ENCODE results near the gene CENPC. TPM values are rescaled to one million over a fixed set of nuclear protein-coding genes. Genes with fewer than 3 reads are reported as not detected.
"Not testable (repeated sequence)": the region's sequence is repeated elsewhere in the genome, so short reads cannot be mapped to it uniquely, and the experiment has no call there.

Gene CENPC
- total RNA-seq, 1 donor from 2014 or later = 7.4 TPM

- Histone ChIP-seq H3K4me3 (ENCODE audit: low read depth, low read length) (no peak overlapping the region), H3K36me3 (ENCODE audit: control insufficient read depth, insufficient read depth, low read length) (no peaks in the 10 kb centered on the region), H3K27me3 (ENCODE audit: control insufficient read depth, insufficient read depth, low read length) (no peaks in the 10 kb centered on the region)
- FAIRE-seq (no peak), DNase-seq (ENCODE audit: low read depth) (no peak)
- TF ChIP-seq CTCF (IDR thresholded peaks at IDR 0.05; ENCODE audit: insufficient read depth, low read length, severe bottlenecking) = no peak
Measured at GRCh38 chr4:67465763-67466052, 79.6 kb downstream of the CENPC start.

DNA sequence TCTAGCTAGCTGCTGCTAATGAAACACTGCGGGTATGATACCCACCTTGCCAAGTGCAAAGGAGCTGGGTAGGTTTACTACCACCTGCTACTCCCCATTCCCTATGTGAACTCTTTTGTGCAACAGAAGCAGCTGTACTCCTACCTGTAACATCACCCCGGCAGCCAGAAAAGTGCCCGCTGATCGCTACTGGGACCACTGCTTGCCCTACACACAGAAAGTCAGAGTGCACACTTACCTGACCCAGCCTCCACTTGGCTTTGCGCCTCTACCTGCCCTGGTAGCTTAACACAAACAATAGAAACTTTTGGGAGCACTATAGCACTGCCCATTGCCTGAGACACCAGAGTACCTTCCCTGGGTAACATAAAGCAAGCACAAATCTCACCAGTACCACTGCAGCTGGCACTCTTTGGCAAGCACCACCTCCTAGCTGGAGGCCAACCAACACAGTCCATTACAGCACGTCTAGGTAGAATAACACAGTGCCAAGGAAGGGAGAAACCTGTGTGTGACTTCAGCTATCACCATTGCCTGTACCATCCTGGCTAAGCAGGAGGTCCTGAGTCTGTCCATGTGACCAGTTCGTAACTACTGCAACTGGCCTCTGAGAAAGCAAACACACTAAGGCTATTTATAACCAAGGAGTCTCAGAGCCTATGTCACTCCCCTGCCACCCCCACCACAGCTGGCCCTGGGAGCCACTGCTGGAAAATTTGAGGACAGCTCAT is 80.1 kb downstream of the CENPC start:
- DNase-seq (ENCODE audit: low read depth) (no peak), FAIRE-seq (peak; percentile 62)
- Histone ChIP-seq H3K36me3 (ENCODE audit: control insufficient read depth, insufficient read depth, low read length) (no peaks in the 10 kb centered on the region), H3K27me3 (ENCODE audit: control insufficient read depth, insufficient read depth, low read length) (no peaks in the 10 kb centered on the region), H3K4me3 (ENCODE audit: low read depth, low read length) (no peak overlapping the region)
- TF ChIP-seq CTCF (IDR thresholded peaks at IDR 0.05; ENCODE audit: insufficient read depth, low read length, severe bottlenecking) = no peak

DNA sequence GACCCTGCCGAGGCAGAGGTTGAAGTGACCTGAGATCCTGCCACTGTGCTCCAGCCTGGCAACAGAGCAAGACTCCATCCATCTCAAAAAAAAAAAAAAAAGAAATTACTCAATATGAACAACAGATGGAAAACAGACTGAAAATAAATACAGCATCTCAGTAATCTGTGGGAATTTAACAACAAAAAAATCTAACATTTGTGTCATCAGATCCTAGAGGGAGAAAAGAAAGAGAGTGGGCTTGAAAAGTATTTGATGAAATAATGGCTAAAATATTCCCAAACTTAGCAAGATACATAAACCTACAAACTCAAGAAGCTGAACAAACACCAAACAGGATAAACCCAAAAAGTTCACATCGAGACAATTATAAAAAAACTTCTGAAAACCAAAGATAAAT is 84.7 kb downstream of the CENPC start:
- no peak for DNase-seq (ENCODE audit: low read depth)
- no peak overlapping the region for H3K4me3 ChIP-seq (ENCODE audit: low read depth, low read length)
- no peak for TF ChIP-seq CTCF (IDR thresholded peaks at IDR 0.05; ENCODE audit: insufficient read depth, low read length, severe bottlenecking)
- H3K36me3 ChIP-seq (ENCODE audit: control insufficient read depth, insufficient read depth, low read length) = no peaks in the 10 kb centered on the region
- H3K27me3 ChIP-seq (ENCODE audit: control insufficient read depth, insufficient read depth, low read length) = no peaks in the 10 kb centered on the region
- FAIRE-seq = no peak

- TF ChIP-seq CTCF (IDR thresholded peaks at IDR 0.05; ENCODE audit: insufficient read depth, low read length, severe bottlenecking) = no peak
- no peak for FAIRE-seq
- no peak for DNase-seq (ENCODE audit: low read depth)
Measured at GRCh38 chr4:67459164-67459563, 86.1 kb downstream of the CENPC start.

GRCh38 chr4:67456577-67457196 is 88.6 kb downstream of the CENPC start:
- Histone ChIP-seq H3K36me3 (ENCODE audit: control insufficient read depth, insufficient read depth, low read length) (no peaks in the 10 kb centered on the region), H3K27me3 (ENCODE audit: control insufficient read depth, insufficient read depth, low read length) (no peaks in the 10 kb centered on the region), H3K4me3 (ENCODE audit: low read depth, low read length) (no peak overlapping the region)
- no peak for FAIRE-seq
- no peak for TF ChIP-seq CTCF (IDR thresholded peaks at IDR 0.05; ENCODE audit: insufficient read depth, low read length, severe bottlenecking)
- DNase-seq (ENCODE audit: low read depth) = no peak

More at GRCh38 chr4:67459164-67459563, 86.1 kb downstream of the CENPC start:
- Histone ChIP-seq H3K36me3 (ENCODE audit: control insufficient read depth, insufficient read depth, low read length) (no peaks in the 10 kb centered on the region), H3K27me3 (ENCODE audit: control insufficient read depth, insufficient read depth, low read length) (no peaks in the 10 kb centered on the region), H3K4me3 (ENCODE audit: low read depth, low read length) (no peak overlapping the region)

DNA sequence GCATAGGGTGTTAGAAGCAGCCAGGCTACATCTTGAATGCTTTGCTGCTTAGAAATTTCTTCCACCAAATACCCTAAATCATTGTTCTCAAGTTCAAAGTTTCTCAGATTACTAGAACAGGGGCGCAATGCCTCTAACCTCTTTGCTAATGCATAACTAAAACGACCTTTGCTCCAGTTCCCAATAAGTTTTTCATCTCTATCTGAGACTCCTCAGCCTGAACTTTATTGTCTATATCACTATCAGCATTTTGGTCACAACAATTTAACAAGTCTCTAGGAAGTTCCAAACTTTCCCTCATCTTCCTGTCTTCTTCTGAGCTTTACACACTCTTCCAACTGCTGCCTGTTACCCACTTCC is 92.5 kb downstream of the CENPC start:
- not testable (repeated sequence) for H3K36me3 ChIP-seq (ENCODE audit: control insufficient read depth, insufficient read depth, low read length); H3K4me3 ChIP-seq (ENCODE audit: low read depth, low read length); FAIRE-seq; H3K27me3 ChIP-seq (ENCODE audit: control insufficient read depth, insufficient read depth, low read length); DNase-seq (ENCODE audit: low read depth)

All from bronchial epithelial cell (primary cell).